Right ventricle myocardium superior (tissue), 1 donor: ENCODE data around the gene BBOX1. TPM values are rescaled to one million over a fixed set of nuclear protein-coding genes. Genes with fewer than 3 reads are reported as not detected.
A peak's percentile ranks its signal among the peaks of the same experiment; 100 is the strongest.
"Not testable (repeated sequence)": the region's sequence is repeated elsewhere in the genome, so short reads cannot be mapped to it uniquely, and the experiment has no call there.

Experiments used
- ATAC-seq: fragments of 200-7000 bp; cut with Tn5 transposase; one replicate; pipeline ENCODE4 v1.9.1; 2020; ENCODE audit warnings: mild to moderate bottlenecking; ENCODE audit not compliant: poor library complexity
- DNase-seq: peaks from one replicate; pipeline ENCODE4 v3.0.0-alpha.2; 2020
- intact Hi-C: fragments of 100-400 bp; cut with DNase I; formaldehyde crosslinking; loops from one replicate; pipeline ENCODE4 v1.11.2; 2022
- long read RNA-seq: library from polyadenylated mRNA; unstranded; transcript quantifications from one replicate; pipeline ENCODE4 v2.0.0, GENCODE V29; 2021
- total RNA-seq: library from RNA; stranded (reverse); fragmentation: NEBNext Ultra II Directional; extraction: Animal tissue kit (Norgen Biotek cat#: 25700); gene quantifications from one replicate; pipeline ENCODE4 v1.2.1, GENCODE V29; 2021
- donor health status: DM: no; HTN: yes; CAD: no; lungs with severe emphysema.

Gene BBOX1
- total RNA-seq, result not detected
- long read RNA-seq, result 0 reads

DNA sequence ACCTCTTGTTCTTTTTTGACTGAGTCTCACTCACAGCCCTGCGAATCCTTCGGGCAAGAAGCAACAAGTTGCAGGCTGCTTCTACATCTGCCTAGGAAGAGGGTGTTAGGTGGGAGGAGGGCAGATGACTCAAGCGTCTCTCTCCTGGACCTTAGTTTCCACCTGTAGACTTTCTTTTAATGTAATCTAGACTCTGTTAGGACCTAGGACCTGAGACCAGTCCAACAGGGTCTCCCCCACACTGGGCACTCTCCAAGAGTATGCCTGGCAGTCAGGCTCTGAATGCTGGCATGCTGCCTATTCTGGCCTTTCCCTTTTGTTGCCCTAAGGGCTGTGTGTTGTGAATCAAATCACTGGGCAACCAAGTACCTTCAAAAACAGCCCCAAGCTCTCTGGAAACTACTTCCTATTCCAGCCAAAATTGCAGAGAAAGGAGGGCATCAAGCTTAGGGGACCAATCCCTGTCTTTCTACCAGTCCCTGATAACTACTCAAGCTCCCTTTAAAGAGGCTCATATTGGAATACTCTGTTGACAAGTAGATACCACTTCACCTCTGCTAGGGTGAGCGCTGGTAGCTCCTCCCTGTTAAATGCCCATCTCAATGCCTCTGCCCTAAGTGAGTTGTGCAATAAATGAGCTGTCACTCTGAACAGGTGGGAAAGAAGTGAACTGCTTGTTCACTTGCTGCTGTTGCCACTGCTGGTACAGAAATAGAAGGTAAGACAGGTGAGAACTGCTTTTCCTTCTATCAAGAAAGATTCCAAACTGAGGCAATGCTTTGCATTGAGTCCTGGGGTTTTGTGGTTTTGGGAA lies at the start of gene BBOX1:
BBOX1 (plus strand) TSS at position 514 of the 814 bp plus-strand sequence. CDS start 14,616 bp downstream, outside the sequence.
- no peak for ATAC-seq
- no peak for DNase-seq
- intact Hi-C loops, result no loop called here

- intact Hi-C loops, result no loop called here
- no peak for DNase-seq
- ATAC-seq, result peak; percentile 72
These were observed 48.5 kb upstream of the BBOX1 start for GRCh38 chr11:26992031-26992541.

GRCh38 chr11:26993965-26994457 lies 46.6 kb upstream of the BBOX1 start, which contains the start of gene FIBIN:
Gene FIBIN (plus strand): TSS chr11:26994112. CDS start chr11:26994527, 415 bp downstream.
- DNase-seq (peak; percentile 47), ATAC-seq (peak; percentile 70)
- intact Hi-C loops, result no loop called here

DNA sequence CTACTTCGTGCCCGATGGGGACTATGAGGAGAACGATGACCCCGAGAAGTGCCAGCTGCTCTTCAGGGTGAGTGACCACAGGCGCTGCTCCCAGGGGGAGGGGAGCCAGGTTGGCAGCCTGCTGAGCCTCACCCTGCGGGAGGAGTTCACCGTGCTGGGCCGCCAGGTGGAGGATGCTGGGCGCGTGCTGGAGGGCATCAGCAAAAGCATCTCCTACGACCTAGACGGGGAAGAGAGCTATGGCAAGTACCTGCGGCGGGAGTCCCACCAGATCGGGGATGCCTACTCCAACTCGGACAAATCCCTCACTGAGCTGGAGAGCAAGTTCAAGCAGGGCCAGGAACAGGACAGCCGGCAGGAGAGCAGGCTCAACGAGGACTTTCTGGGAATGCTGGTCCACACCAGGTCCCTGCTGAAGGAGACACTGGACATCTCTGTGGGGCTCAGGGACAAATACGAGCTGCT lies 46.0 kb upstream of the BBOX1 start:
- intact Hi-C loops, result no loop called here
- peak; percentile 41 for DNase-seq
- ATAC-seq, result peak; percentile 14

DNA sequence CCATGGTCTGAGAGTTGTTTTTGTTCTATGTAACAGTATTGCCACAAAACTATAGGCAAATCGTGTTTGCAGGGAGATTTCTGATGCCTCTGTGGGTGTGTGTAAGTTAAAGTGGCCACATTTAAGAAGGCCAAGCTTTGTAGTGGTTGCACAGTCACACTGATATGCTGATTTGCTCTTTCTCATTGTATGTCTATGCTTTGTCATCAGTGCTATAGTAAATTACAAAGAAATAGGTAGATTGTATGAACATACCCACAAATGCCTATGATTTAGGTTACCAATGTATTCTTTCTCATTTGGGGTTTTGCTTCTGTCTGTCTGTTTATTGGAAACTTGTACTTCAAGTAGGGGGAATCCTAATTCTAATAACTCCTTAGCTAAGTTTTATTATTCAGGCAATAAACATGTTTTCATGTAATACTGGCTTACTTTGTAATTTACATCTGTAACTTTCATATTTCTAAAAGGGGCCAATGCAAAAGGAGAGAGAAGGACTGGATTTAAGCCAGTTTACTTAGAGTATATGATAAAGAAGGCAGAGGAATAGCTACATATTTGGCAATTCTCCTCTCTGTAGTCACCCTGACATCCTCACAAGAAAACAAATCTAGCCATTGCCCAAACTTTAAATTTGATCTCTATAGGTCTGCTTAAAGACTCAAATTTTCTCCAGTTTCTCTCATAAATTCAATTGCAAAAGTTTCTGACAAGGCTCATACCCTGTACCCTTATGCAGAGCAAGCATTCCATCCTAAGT lies 44.7 kb upstream of the BBOX1 start:
- intact Hi-C loops, result no loop called here
- ATAC-seq, result no peak
- no peak for DNase-seq

DNA sequence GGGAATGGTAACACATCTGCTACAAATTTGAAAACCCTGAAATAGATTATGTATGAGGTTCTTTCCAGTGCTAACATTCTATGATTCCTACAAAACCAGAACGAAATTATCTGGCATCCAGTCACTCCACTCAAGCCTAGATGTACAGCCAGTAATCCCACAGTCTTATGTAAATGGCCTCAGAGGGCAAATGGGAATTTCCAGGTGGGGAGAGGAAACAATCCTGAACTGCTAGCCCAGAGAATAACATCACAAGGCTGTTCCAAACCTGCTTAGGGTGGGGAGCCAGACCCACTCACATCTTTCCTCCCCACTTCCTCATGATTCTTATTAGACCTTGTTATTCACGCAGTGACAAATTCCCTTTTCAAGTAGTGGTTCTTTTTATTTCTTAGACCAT lies 43.2 kb upstream of the BBOX1 start:
- DNase-seq (no peak), ATAC-seq (no peak)
- intact Hi-C loops, result no loop called here

DNA sequence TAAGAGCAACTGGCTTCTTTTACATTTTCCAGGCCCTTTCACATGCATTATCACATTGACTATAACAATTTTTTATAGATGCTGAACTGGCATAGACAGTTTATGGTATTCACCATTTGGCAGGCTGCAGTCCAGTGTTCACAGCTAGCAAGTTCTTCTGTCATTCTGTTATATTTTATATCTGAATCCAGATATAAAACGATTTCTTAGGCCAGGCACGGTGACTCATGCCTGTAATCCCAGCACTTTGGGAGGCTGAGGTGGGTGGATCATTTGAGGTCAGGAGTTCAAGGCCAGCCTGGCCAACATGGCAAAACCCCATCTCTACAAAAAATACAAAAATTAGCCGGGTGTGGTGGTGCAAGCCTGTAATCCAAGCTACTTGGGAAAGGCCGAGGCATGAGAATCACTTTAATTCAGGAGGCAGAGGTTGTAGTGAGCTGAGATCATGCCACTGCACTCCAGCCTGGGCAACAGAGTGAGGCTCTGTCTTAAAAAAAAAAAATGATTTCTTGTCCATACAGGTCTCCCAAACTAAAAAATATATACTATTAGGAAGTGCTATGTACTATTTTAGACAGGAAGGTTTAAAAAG lies 39.4 kb upstream of the BBOX1 start:
- not testable (repeated sequence) for ATAC-seq, DNase-seq

GRCh38 chr11:27002431-27002830 lies 38.2 kb upstream of the BBOX1 start:
- no peak for ATAC-seq
- intact Hi-C loops, result no loop called here
- no peak for DNase-seq

More for the DNA sequence above, 39.4 kb upstream of the BBOX1 start:
- intact Hi-C loops, result not testable (repeated sequence)

- DNase-seq (no peak), ATAC-seq (no peak)
- intact Hi-C loops, result no loop called here
These were observed 37.8 kb upstream of the BBOX1 start for GRCh38 chr11:27002838-27003237.

GRCh38 chr11:27004103-27004502 lies 36.5 kb upstream of the BBOX1 start:
- intact Hi-C loops, result no loop called here
- DNase-seq, result no peak
- no peak for ATAC-seq

GRCh38 chr11:27008811-27009535 lies 31.6 kb upstream of the BBOX1 start:
- intact Hi-C loops, result no loop called here
- DNase-seq, result no peak
- ATAC-seq, result no peak

DNA sequence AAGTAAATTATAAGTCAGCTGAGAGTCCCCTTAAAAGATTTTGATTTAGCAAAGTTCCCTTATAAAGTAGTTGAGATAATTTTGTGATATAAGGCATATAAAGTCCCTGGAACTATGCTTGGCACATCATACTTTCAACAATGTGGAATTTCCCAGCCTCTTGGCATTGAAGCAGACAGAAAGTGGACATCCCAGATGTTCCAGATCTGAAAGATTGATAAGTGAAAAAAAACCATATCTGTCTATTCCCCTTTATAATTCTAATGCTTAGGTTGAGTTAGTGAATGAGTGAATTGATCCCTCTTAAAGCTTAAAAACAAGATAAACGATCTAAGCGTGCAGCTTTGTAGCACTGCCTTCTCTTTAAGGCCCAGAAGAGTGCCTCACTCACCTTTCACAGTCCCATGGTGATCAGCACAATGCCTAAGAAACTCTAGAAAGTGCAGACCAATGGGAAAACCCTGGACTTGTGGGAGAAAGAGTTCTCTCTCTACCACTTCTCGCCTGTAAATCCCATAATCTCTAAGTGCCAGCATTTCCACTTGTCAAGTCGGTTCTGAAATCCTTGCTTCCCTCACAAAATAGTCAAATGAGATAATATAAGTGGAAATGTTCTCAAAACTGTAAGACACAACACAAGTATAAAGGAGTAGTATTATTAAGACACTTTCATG lies 28.9 kb upstream of the BBOX1 start:
- DNase-seq (no peak), ATAC-seq (no peak)
- intact Hi-C loops, result no loop called here

DNA sequence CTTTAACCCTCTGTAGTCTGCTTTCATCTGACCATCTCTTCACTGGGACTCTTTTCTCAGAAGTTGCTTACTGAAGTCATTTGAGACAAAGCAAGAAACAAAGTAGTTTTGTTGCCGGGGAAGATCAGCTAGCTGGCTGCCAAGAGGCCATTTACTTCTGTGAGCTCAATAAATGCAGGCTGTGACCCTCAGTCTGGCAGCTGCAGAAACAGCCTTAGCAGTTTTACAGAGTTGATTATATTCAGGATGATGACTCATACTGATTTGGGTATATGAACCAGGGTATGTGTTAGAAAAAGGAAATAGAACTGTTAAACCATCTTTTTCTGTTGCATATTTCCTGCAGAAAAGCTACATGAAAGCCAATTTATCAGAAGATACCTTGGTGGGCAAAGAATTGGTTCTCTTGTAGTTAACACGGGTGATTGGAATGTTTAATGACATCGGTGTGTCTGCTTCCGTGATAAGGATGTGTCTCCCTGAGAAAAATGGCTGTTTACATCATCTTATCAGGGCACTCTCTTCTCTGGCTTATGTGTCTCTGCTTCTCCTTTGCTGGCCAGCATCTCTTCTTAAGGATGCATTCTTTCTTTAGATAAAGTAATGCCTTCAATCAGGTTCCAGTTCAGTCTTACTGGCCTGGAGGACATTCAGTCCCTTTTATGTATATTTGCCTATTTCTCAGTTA lies 28.2 kb upstream of the BBOX1 start:
- intact Hi-C loops, result no loop called here
- DNase-seq, result no peak
- peak; percentile 52 for ATAC-seq

DNA sequence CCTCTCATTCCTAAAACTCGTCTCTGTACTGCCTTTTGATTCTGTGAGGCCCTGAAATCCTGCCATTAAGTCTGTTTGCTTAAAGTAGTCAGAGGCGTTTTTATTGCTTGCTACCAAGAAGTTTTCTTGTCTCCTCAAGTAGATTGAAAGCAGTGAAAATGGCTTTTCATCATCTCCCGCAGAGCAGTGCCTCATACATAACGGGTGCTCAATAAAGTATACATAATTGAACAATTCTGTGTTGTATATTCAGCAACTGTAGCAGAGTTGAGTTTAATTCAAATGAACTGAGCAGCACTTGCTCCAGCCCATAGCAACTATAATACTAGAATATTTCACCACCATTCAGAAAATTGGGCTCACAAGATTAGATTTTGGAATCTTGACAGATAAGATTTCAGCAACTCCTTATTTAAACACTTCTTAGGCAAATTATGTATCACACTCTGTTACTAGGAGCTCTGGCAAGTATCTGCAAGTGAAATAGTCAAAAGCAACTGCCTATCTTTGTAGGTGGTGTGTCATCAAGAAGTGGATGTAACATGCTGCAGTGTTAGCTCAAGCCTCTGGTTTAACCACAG lies 26.7 kb upstream of the BBOX1 start:
- peak; percentile 56 for ATAC-seq
- no peak for DNase-seq
- intact Hi-C loops, result no loop called here

DNA sequence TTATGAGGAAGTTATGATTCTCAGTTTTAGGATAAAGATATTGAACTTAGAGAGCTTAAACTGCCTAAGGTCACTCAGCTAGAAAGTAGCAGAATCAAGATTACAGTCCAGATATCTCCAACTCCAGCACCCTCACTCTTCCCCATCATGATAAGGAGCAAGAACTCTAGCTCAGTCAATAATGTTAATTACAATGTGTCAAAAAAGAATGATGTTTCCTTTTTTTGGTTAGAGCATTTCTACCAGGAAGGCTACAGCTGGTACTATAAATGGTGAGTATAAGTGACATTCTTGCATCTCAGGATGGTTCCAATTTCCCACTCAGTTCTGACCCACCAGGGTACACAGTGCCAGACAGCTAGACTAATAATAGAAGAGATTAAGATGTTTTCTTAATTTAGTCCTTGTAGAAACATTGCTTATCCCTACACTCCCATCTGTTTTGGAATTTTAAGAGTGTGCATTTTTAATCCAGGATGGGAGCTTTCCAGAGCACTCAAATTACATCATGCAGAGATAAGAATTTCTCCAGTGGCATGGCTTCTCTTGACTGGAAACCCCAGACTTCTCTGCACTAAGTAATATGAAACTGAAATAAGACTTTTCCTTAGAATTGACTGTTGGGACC lies 21.6 kb upstream of the BBOX1 start:
- ATAC-seq, result peak; percentile 60
- DNase-seq, result no peak
- intact Hi-C loops, result no loop called here

DNA sequence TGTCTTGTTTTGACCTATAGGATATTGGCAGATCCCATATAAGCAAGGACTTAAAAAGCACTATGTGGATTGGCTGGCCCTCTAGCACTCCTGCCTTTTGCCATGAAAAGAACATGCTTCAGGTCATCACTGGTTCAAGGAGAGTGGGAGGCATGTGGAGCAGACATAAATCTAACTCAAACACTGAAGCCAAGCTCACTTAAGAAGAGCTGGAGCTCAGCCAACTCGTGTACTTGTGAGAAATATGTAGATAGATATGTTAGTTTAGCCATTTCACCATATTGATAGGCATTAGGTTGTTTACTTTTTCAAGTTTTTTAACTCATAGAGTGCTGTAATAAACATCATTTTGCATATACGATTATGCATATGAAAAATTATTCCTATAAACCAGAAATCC lies 19.9 kb upstream of the BBOX1 start:
- ATAC-seq (no peak), DNase-seq (no peak)
- intact Hi-C loops, result no loop called here
